PC-3 (cell line): Measurements from ENCODE around the gene RGS9BP.
"Not testable (repeated sequence)": the region's sequence is repeated elsewhere in the genome, so short reads cannot be mapped to it uniquely, and the experiment has no call there.

Experiments
- EZH2 ChIP-seq: fragments of 300-600 bp; sonication (generic); IDR thresholded peaks from one replicate; pipeline ENCODE4 v1.6.1; 2017; ENCODE audit warnings: antibody characterized with exemption, mild to moderate bottlenecking, low read length; ENCODE audit not compliant: unreplicated experiment
- EZH2phosphoT487 ChIP-seq: fragments of 300-600 bp; sonication (generic); IDR thresholded peaks from 2 replicates; pipeline ENCODE4 v1.6.1; 2018; ENCODE audit warnings: mild to moderate bottlenecking, antibody characterized with exemption, low read length, borderline replicate concordance
- TF ChIP-seq, protein P1 (sequence below): fragments of 300-600 bp; sonication (generic); conservative IDR thresholded peaks from 2 replicates; pipeline ENCODE4 v1.5.1; 2017; ENCODE audit warnings: antibody characterized with exemption, low read depth, mild to moderate bottlenecking, low read length

DNA sequence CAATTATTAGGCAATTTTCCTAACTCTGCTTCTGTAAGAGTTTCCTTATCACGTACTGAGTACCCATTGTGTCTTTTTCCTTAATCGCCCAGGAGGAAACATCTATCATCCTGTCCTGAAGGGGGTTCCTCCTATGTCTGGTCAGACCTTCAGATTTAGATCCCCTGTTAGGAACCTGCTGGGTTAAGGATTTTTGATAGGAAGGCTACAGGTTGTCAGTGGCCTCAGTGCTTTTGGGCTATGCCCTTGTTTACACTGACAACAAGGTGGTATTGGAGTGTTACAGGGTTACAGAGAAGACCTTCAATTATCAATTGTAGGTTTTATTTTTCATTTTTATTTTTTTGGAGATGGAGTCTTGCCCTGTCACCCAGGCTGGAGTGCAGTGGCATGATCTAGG lies 19.2 kb downstream of the RGS9BP start:
- TF ChIP-seq EZH2, EZH2phosphoT487: not testable (repeated sequence)
- TF ChIP-seq, protein P1, sequence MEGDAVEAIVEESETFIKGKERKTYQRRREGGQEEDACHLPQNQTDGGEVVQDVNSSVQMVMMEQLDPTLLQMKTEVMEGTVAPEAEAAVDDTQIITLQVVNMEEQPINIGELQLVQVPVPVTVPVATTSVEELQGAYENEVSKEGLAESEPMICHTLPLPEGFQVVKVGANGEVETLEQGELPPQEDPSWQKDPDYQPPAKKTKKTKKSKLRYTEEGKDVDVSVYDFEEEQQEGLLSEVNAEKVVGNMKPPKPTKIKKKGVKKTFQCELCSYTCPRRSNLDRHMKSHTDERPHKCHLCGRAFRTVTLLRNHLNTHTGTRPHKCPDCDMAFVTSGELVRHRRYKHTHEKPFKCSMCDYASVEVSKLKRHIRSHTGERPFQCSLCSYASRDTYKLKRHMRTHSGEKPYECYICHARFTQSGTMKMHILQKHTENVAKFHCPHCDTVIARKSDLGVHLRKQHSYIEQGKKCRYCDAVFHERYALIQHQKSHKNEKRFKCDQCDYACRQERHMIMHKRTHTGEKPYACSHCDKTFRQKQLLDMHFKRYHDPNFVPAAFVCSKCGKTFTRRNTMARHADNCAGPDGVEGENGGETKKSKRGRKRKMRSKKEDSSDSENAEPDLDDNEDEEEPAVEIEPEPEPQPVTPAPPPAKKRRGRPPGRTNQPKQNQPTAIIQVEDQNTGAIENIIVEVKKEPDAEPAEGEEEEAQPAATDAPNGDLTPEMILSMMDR, result not testable (repeated sequence)
